Left colon (tissue), 2 donors: ENCODE measurements around the gene KIR3DL1. TPM values are rescaled to one million over a fixed set of nuclear protein-coding genes. Genes with fewer than 3 reads are reported as not detected.

ENCODE experiments used
- ATAC-seq: fragments of 200-7000 bp; cut with Tn5 transposase; one replicate; pipeline ENCODE4 v1.9.1; 2020; ENCODE audit warnings: mild to moderate bottlenecking, moderate library complexity
- DNase-seq, 2 donors: peaks; one replicate each; pipeline ENCODE4 v3.0.0-alpha.2; 2020
- intact Hi-C, 2 donors: fragments of 100-400 bp; cut with DNase I in 1 of 2; cut with micrococcal nuclease in 1 of 2; formaldehyde crosslinking; loops; one replicate each; pipeline versions ENCODE4 v1.11.2 to v1.14.0; 2022; cut with DNase I, micrococcal nuclease
- total RNA-seq, 2 donors: library from RNA; stranded (reverse); fragmentation: NEBNext Ultra II Directional; extraction: Animal tissue kit (Norgen Biotek cat#: 25700); gene quantifications; one replicate each; pipeline ENCODE4 v1.2.1, GENCODE V29; 2021
- donor health status: DM: no; HTN: no; CAD: no.
- donor health status: DM: yes; HTN: yes; CAD: no.

Gene KIR3DL1
- total RNA-seq, 2 donors from 2014 or later, result not detected

- intact Hi-C loops, result no loop called here
- DNase-seq, result no peak
- ATAC-seq, result no peak
These were observed 57.7 kb downstream of the KIR3DL1 start, which contains the start of gene FCAR for GRCh38 chr19:54873990-54874389. TSS of gene FCAR (plus strand) at chr19:54874235. CDS start at chr19:54874290, 55 bp downstream.

- ATAC-seq, result no peak
- intact Hi-C loops, result no loop called here
These were observed 59.2 kb downstream of the KIR3DL1 start for GRCh38 chr19:54875506-54875905.

GRCh38 chr19:54877471-54877870 is 61.2 kb downstream of the KIR3DL1 start:
- ATAC-seq, result no peak

More at GRCh38 chr19:54875506-54875905, 59.2 kb downstream of the KIR3DL1 start:
- DNase-seq, result no peak

More at GRCh38 chr19:54877471-54877870, 61.2 kb downstream of the KIR3DL1 start:
- intact Hi-C loops, result no loop called here
- DNase-seq, result no peak

Other genes starting within 250 kb of the KIR3DL1 start
- gene LILRA2, start 242.7 kb upstream of the KIR3DL1 start, total RNA-seq, result 1 to 10 TPM in 1 of 2 donors, under 1 TPM in 1; 0.55 to 1.1 TPM
- gene LILRA1, start 222.8 kb upstream of the KIR3DL1 start, total RNA-seq, result under 1 TPM in 1 of 2 donors, not detected in 1; 0.61 TPM
- 1 to 10 TPM; 2.5 to 4.1 TPM for gene LILRB1, start 186.0 kb upstream of the KIR3DL1 start, total RNA-seq
- 1 to 10 TPM; 2.1 to 5.0 TPM for gene LILRB4, start 153.5 kb upstream of the KIR3DL1 start, total RNA-seq
- not detected for gene KIR3DL3, start 92.0 kb upstream of the KIR3DL1 start, total RNA-seq
- gene KIR2DL3, start 78.0 kb upstream of the KIR3DL1 start, total RNA-seq, result not detected
- gene KIR2DL1, start 46.7 kb upstream of the KIR3DL1 start, total RNA-seq, result not detected
- under 1 TPM; 0.49 to 0.87 TPM for gene KIR2DL4, start 12.9 kb upstream of the KIR3DL1 start, total RNA-seq
- gene KIR2DS4, start 16.2 kb downstream of the KIR3DL1 start, total RNA-seq, result not detected
- gene KIR3DL2, start 34.0 kb downstream of the KIR3DL1 start, total RNA-seq, result under 1 TPM in 1 of 2 donors, not detected in 1; 0.15 TPM
- gene FCAR, start 57.8 kb downstream of the KIR3DL1 start, total RNA-seq, result not detected
- gene NCR1, start 89.7 kb downstream of the KIR3DL1 start, total RNA-seq, result under 1 TPM in 1 of 2 donors, not detected in 1; 0.39 TPM
- under 1 TPM in 1 of 2 donors, not detected in 1; 0.17 TPM for gene NLRP7, start 131.1 kb downstream of the KIR3DL1 start, total RNA-seq
- gene NLRP2, start 149.9 kb downstream of the KIR3DL1 start, total RNA-seq, result 1 to 10 TPM; 2.0 to 3.8 TPM
- gene GP6, start 221.8 kb downstream of the KIR3DL1 start, total RNA-seq, result under 1 TPM; 0.28 to 0.49 TPM
- gene RDH13, start 246.7 kb downstream of the KIR3DL1 start, total RNA-seq, result 10 to 100 TPM; 50.5 to 69.3 TPM